NCI-H146 treated with DMSO at 0.1 percent for 48 hours (cell line): ENCODE data around the gene DNAJB6.

Experiments used
- DNase-seq: peaks from one replicate; lab custom pipeline; 2025; ENCODE audit not compliant: unreplicated experiment; lab: John Stamatoyannopoulos, UW

DNAJB6 gene

DNA sequence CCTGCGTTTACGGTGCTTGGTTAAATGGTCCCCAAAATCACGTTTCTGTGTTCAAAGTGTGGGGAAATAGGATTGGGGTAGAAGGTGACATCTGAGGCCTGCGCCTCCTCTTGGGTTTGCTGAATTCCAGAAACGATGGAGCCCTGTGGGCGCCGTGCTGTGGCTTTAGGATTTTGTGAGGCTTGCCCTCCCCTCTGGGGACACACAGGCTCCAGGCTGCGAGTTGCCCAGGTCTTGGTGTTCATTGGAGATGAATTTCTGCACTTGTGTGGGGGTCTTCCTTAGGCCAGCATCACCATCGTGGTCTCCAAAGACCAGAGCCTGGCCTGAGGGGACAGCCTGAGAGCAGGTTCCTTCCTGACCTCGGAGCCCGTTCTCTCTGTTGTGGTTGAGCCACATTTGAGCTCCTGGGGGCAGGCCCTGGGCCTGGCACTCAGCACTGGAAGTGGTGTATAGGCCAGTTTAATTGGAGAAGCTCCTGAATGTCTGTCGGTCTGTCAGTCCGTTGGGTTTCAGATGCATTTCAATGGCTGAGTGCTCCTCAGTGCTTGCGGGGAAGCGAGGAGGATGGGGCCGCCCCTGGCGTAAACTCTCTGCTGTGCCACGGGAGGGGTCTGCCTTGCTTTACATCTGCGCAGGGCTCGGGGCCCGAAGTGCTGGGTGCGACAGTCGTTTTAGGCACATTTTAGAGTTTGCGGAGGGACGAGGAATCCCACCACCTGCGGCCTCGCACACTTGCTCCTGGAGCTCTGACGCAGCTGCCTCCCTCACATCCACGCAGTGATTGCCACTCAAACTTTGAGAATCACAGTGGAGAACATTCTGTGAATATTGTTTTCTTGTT is 71.7 kb downstream of the DNAJB6 start:
- no peak for DNase-seq

DNA sequence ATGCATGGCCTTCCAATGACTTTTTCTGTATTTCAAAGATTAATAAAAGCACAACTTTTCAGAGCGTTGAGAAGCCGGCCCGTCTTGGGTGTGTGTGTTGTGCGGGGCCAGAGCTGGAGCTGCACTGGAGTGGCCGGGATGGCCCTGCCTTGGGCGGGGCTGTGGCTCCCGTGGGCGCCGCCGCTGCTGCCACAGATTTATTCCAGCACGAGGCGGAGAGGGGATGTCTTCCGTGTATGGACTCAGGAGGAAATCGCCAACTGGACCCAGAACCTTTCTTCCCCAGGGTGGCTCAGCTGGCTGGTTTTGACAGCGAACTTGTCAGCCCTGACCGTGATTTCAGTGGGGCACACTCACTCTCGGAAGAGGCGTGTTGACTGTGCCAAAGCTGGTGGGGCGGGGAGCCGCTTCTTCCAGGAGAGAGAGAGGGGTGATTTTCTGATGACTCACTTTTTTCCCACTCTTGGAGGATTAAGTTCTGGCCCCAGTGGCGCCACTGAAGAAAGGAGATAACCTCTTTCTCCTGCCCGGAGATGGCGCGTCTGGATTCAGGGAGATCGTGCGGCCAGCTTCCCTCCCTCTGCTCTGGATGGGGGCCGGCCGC is 72.4 kb downstream of the DNAJB6 start:
- no peak for DNase-seq

DNA sequence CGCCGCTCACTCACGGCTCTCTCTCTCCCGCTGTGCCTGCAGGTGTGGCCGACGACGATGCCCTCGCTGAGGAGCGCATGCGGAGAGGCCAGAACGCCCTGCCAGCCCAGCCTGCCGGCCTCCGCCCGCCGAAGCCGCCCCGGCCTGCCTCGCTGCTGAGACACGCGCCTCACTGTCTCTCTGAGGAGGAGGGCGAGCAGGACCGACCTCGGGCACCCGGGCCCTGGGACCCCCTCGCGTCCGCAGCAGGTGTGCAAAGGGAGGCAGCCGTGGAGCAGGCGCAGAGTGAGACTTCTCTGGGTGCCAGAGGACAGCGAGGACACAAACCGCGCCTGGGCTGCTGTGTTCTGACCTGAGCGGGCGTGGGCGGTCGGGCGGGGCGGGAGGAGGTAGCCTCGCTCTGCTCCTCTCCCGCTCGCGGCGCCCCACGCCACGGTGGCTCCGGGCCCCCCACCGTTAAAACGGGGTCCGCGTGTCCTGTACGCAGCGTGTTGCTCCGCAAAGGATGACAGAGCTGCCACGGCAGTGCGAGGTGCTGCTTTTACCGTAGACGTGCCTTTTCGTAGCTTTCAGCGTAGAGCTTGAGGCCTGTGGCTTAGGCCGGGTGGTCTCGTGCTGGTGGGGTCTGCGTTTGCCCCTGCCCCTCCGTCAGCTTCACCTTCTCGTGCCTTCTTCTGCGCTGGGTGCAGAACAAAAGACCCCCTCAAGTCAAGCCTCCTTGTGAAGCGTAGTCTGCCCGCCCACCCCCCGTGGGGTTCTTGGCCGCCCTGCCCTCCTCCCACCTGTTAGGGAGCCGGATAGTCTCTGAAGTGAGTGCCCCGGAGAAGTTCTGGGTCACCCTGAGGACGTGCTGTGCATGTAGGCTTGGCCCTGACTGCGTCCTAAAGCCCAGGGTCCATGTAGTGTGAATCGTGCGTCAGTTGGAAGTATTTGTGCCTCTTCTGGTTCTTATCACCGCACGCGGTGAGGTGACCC is 73.2 kb downstream of the DNAJB6 start:
- DNase-seq: no peak

DNA sequence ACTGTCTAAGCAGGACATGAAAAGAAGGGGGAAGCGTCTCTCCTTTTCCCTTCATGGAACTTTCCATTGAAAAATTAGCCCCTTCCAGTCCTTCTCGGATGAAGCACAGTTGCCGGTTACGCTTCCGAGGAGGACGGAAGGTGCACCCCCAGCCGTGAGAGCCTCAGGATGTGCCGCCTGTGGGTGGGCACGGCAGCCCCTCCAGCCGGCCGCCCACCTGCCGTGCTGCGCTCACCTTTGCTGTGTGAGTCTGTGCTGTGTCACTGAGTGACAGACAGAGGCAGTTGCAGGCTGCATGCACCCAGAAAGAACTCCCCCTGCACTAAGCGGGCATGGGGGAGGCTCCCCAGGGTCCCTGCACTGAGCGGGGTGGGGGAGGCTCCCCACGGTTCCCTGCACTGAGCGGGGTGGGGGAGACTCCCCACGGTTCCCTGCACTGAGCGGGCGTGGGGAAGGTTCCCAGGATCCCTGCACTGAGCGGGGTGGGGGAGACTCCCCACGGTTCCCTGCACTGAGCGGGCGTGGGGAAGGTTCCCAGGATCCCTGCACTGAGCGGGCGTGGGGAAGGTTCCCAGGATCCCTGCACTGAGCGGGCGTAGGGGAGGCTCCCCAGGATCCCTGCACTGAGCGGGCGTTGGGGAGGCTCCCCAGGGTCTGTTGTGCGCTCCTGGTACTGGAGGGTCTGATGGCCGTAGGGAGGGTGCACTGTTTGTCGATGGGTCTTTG is 74.2 kb downstream of the DNAJB6 start:
- no peak for DNase-seq

- DNase-seq: no peak
These were observed 74.8 kb downstream of the DNAJB6 start for GRCh38 chr7:157411580-157411979.

DNA sequence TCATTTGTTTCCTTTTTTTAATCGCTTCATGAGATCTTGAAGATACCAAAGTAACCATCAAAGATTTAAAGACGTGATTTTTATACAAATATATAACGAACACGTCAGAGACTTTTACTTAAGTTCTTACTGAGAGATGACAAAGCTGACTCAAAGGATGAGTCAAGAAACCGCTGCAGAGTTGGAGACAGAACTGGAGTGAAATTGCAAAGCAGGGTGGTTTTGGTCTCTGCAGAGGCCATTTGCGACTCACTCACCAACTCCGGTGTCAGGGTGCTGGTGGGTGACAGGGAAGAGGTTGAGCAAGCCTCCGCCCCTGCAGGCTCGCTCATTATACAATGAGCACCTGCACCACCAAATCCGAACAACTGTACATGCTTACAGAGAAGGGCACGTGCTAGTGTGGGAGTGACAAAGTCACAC is 75.2 kb downstream of the DNAJB6 start:
- no peak for DNase-seq

- no peak for DNase-seq
These were observed 75.8 kb downstream of the DNAJB6 start for GRCh38 chr7:157412491-157413180.

DNA sequence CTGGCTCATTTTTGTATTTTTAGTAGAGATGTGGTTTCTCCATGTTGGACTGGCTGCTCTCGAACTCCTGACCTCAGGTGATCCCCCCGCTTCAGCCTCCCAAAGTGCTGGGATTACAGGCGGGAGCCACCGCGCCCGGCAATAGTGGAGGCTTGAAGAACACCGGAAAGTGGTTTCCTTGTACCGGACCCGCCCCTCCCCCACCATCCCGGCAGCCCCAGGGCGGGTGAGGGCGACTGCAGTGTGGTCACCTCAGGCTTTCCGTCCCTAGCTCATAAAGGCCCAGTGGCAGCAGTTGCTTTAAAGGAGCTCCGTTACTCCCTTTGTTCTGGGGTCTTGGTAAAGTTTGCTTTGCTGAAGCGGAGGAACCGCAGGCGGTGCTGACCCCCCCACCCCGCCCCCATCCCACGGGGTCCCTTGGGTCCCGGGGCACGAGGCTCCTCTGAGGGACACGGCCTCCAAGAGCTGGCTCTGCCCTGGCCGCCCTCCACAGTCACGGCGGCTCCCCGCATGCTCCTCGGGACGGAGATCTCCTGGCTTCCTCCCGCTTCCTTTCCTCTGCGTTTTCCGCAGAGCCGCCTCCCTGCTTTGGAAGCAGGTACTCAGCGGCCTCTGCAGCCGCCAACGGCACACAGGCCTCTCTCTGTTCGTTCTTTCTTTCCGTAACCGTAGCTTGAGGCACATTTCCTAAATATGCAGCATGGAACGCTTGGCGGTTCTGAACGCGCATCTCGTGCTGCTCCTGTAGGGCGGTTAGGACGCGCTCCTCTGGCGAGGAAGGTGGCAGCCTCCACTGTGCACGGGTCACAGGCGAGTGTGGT is 77.3 kb downstream of the DNAJB6 start:
- DNase-seq: no peak

GRCh38 chr7:157414702-157415096 is 77.9 kb downstream of the DNAJB6 start:
- DNase-seq: no peak

DNA sequence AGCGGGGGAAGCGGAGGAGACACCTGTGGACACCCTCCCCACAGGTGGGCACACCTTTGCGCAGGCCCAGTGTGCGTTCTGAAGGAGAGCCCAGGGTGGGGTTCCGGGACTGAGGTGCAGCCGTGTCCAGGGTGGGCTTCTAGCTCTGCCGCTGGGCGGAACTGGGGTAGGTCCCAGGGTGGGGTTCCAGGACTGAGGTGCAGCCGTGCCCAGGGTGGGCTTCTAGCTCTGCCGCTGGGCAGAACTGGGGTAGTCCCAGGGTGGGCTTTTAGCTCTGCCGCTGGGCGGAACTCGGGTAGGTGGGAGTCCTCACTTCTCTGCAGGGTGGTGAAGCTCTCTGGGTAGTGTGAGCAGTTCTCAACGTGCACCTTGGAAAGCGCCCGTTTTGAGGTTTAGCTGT is 78.7 kb downstream of the DNAJB6 start:
- no peak for DNase-seq

GRCh38 chr7:157416011-157416410 is 79.2 kb downstream of the DNAJB6 start:
- no peak for DNase-seq

DNA sequence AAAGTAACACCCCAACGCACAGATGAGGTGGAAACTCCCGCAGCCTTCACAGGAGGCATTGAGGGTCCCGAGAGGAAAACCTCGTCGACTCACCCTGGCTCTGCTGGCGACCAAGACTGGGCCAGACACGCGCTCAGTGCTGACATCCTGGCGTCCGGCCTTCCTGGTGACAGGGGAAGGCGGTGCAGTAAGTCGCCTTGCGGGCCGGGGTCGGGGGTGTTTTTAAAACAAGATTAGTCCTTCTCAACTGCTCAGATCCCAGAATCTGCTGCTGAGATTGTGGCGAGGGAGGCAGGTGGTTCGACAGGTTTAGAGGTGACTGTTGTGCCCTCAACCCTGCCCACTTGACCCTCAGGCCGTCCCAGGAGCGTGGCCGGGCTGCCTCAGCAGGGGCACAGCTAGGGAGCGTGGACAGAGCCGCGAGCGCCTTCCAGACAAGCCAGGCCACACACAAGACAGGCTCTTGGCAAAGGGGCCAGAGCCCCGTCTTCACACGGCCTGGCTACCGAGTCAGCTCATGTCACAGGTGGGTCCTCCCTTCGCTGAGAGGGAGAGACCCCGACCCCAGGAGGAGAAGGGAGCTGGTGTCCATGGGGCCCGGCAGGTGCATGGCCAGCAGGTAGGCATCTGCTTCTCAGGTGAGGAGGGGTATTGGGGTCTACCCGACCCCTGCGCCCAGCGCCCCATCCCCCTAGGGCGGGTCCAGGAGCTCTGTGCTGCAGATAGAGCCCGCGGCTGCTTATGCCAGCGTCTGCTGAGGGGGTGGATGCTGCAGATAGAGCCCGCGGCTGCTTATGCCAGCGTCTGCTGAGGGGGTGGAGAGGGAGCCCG is 81.6 kb downstream of the DNAJB6 start:
- DNase-seq: no peak

GRCh38 chr7:157419035-157419293 is 82.2 kb downstream of the DNAJB6 start:
- DNase-seq: no peak

DNA sequence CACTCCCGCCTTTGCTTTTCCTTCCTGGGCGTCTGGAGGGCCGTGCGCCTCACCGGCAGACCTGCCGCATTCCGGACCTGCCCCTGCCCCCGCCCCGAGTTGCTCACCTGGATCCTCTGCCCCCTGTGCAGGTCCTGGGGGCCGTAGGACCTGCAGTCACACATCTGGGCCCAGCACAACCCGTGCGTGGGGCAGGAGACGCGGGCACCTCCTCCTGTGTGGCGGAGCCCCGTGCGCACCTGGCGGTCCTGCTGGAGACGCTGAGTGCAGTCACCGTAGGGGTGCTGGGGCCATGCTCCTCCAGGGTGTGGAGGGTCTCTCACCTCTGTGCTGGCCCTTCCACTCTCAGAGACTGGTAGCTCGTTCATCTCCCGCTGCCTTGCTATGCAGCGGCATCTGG is 85.5 kb downstream of the DNAJB6 start:
- no peak for DNase-seq

GRCh38 chr7:157423348-157423747 is 86.5 kb downstream of the DNAJB6 start:
- no peak for DNase-seq

DNA sequence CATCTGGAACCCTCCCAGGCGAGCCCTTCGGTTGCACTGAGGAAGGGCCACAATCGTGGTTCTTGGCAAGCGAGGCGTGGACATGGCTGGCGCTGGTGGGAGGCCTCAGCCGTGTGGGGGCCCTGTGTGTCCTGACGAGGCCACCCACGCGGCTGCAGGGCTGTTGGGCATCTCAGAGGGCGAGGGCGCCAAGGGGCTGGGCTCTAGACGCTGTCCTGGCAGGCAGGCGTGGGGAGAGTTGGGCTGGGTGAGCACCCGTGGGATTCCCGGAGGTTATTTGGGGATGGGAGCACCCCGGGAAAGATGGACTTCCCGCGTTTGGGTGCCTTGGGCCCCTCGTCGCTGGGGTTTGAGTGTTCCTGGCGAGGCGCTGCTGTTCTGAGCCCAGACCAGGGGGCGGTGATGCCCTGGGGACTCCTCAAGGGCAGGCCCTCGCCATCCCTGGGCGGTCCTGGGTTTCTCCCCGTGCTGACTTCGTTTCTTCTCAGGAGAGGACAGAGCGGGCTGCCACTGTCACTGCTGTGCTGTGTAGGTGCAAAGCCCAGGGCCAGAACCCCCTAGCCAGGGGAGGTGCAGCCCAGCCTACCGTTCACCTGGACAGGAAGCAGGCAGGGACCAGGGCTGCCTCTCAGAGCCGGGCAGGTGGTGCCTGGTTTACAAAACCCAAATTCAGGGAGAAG is 87.2 kb downstream of the DNAJB6 start:
- DNase-seq: no peak

- DNase-seq: no peak
These were observed 88.4 kb downstream of the DNAJB6 start for GRCh38 chr7:157425137-157425731.

DNA sequence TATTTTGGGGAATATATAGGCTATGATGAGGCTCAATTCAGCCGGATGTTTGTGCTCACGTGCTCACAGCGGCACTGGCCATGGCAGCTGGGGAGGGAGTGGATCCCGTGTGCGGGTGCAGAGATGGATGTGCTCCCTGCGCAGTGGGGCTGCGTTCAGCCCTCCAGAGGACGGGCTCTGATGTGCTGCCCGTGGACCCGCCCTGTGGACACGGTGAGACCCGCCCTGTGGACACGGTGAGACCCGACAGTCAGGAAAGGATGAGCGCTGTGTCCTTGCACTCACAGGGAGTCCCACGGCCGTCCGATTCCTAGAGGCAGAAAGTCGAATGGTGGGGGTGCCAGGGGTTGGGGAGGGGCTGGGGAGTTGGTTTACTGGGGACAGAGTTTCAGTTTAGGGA is 89.0 kb downstream of the DNAJB6 start:
- DNase-seq: no peak
